HG03175 (cell line): Measurements from ENCODE around the gene DGCR2.
"Not testable (repeated sequence)": the region's sequence is repeated elsewhere in the genome, so short reads cannot be mapped to it uniquely, and the experiment has no call there.

Experiments used
- ATAC-seq: cut with Tn5 transposase; IDR thresholded peaks from one replicate; pipeline ENCODE4 v1.9.1; 2021; ENCODE audit warnings: mild to moderate bottlenecking, moderate library complexity; ENCODE audit not compliant: unreplicated experiment

Gene DGCR2

GRCh38 chr22:19012308-19012986 is 109.8 kb downstream of the DGCR2 start:
- ATAC-seq, result no peak

- ATAC-seq, result not testable (repeated sequence)
Measured at GRCh38 chr22:19011611-19012010, 110.6 kb downstream of the DGCR2 start.

- no peak for ATAC-seq
Measured at GRCh38 chr22:19011075-19011474, 111.1 kb downstream of the DGCR2 start.

- no peak for ATAC-seq
Measured at GRCh38 chr22:19005905-19006304, 116.3 kb downstream of the DGCR2 start.

GRCh38 chr22:19004471-19004870 is 117.7 kb downstream of the DGCR2 start:
- no peak for ATAC-seq

GRCh38 chr22:19003508-19003907 is 118.7 kb downstream of the DGCR2 start:
- ATAC-seq, result no peak

- no peak for ATAC-seq
Measured at GRCh38 chr22:19002684-19003038, 119.6 kb downstream of the DGCR2 start.

GRCh38 chr22:19001204-19001603 is 121.0 kb downstream of the DGCR2 start:
- no peak for ATAC-seq

GRCh38 chr22:19000106-19000505 is 122.1 kb downstream of the DGCR2 start:
- ATAC-seq, result not testable (repeated sequence)

GRCh38 chr22:18999416-18999815 is 122.8 kb downstream of the DGCR2 start:
- no peak for ATAC-seq

- ATAC-seq, result no peak
Measured at GRCh38 chr22:18999008-18999407, 123.2 kb downstream of the DGCR2 start.

GRCh38 chr22:18997925-18998315 is 124.3 kb downstream of the DGCR2 start:
- no peak for ATAC-seq

GRCh38 chr22:18997306-18997924 is 124.8 kb downstream of the DGCR2 start:
- ATAC-seq, result no peak

GRCh38 chr22:18996376-18996900 is 125.8 kb downstream of the DGCR2 start:
- ATAC-seq, result no peak

- no peak for ATAC-seq
Measured at GRCh38 chr22:18995327-18995711, 126.9 kb downstream of the DGCR2 start.

GRCh38 chr22:18994701-18995326 is 127.4 kb downstream of the DGCR2 start:
- no peak for ATAC-seq

- ATAC-seq, result no peak
Measured at GRCh38 chr22:18994056-18994455, 128.2 kb downstream of the DGCR2 start.

GRCh38 chr22:18992543-18993198 is 129.5 kb downstream of the DGCR2 start:
- no peak for ATAC-seq

GRCh38 chr22:18991821-18992442 is 130.3 kb downstream of the DGCR2 start:
- no peak for ATAC-seq

GRCh38 chr22:18991138-18991432 is 131.1 kb downstream of the DGCR2 start:
- no peak for ATAC-seq

GRCh38 chr22:18990355-18991137 is 131.7 kb downstream of the DGCR2 start:
- ATAC-seq, result no peak
